Activated CD8-positive, alpha-beta memory T cell treated with anti-CD3 and anti-CD28 coated beads for 24 hours (primary cell): Measurements from ENCODE around the gene PCDH19.

Experiments used
- DNase-seq: peaks from one replicate; pipeline ENCODE4 v3.0.0-alpha.2; 2020

PCDH19 gene

DNA sequence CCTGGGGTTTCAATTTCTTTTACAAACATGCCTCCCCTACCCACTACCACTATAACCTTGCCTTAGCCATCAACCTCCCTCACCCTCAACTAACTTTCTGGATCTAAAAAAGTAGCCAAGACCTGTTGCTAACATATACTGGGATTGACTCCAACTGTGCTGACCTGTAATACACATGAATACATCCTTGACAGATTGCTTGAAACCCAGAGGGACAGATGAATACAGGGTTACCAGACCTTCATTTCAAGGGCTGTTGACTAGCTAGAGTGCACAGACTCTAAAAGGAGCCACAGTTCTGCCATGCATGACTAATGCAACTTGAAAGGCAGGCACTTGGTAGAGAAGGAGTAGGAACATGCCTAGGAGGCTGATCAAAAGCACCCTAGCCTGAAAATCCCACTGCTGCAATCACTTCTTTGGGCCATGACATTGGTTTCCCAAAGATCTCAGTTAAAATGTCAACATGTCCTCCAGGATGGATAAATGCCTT lies 121.0 kb downstream of the PCDH19 start:
- DNase-seq = no peak

GRCh38 chrX:100277231-100277630 lies 132.8 kb downstream of the PCDH19 start:
- DNase-seq = no peak

- no peak for DNase-seq
Measured at GRCh38 chrX:100274916-100275315, 135.2 kb downstream of the PCDH19 start.

DNA sequence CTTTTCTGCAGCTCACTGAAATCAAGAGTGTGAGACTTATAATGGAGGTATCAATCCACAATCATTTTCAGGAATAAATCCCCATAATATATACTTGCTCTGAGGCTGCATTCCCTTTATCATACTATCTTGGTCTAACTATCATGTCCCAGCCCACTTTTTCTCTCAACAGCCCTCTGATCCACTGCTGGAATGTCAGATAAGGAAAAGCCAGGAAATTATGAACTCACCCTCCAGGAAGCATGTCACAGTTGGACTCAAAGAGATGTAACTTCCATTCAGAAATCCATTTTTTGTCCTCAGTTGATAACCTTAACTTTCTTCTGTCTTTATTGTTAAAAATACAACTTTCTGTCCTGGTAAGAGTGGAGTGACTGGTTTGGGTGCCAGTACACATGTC lies 144.9 kb downstream of the PCDH19 start:
- no peak for DNase-seq

- no peak for DNase-seq
Measured at GRCh38 chrX:100264200-100264599, 145.9 kb downstream of the PCDH19 start.

GRCh38 chrX:100263650-100264049 lies 146.4 kb downstream of the PCDH19 start:
- no peak for DNase-seq

- no peak for DNase-seq
Measured at GRCh38 chrX:100248885-100249493, 161.1 kb downstream of the PCDH19 start.

GRCh38 chrX:100247826-100248225 lies 162.2 kb downstream of the PCDH19 start:
- no peak for DNase-seq

GRCh38 chrX:100244681-100245080 lies 165.4 kb downstream of the PCDH19 start:
- no peak for DNase-seq
